Measurements from ENCODE around the gene ZNF689. TPM values are rescaled to one million over a fixed set of nuclear protein-coding genes. Genes with fewer than 3 reads are reported as not detected.

The ZNF689 gene
- total and polyA plus RNA-seq, 2 of the 4 experiments (the other 2 are of a cell fraction), result 2.7 to 2.9 TPM

DNA sequence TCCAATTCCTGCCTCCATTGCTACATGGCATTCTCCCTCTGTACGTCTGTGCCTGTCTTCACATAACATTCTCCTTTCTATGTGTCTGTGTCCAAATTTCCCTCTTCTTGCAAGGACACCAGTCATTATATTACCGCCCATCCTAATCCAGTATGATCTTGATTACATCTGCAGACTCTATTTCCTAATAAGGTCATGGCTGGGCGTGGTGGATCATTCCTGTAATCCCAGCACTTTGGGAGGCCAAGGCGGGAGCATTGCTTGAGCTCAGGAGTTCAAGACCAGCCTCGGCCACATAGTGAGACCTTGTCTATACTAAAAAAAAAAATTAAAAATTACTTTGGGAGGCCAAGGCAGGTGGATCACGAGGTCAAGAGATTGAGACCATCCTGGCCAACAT lies 35.5 kb upstream of the ZNF689 start:
- Histone ChIP-seq H2BK15ac (ENCODE audit: low read depth, low read length) (no peak overlapping the region), H4K91ac (ENCODE audit: insufficient read depth, low read depth, low read length) (no peak overlapping the region), H3K9ac (ENCODE audit: low read depth, low read length) (no peak overlapping the region), H4K20me1 (ENCODE audit: insufficient read depth, low read length) (no peaks in the 10 kb centered on the region), H3K14ac (replicated peaks; ENCODE audit: low read depth, low read length) (no peak overlapping the region), H2BK5ac (ENCODE audit: low read depth, low read length, poor library complexity, severe bottlenecking) (no peak overlapping the region), H2AFZ (replicated peaks; ENCODE audit: low read length, poor library complexity) (no peak overlapping the region), H3K4me2 (ENCODE audit: low read depth, low read length) (no peak overlapping the region), H3K4ac (ENCODE audit: low read depth, low read length) (no peak overlapping the region), H3K56ac (ENCODE audit: extremely low read depth, insufficient read depth, low read length) (no peak overlapping the region), H3K4me1 (ENCODE audit: control insufficient read depth, insufficient read depth, low read length) (peaks cover 3% of the 10 kb centered on the region; the same call in 1 of the 2 replicates), H2BK20ac (ENCODE audit: low read depth, low read length) (no peak overlapping the region), H3K27me3 (ENCODE audit: control insufficient read depth, insufficient read depth, low read length) (no peaks in the 10 kb centered on the region), H3K36me3 (ENCODE audit: control insufficient read depth, insufficient read depth, low read length) (no peaks in the 10 kb centered on the region), H3K18ac (ENCODE audit: low read depth, low read length) (no peak overlapping the region), H3K27ac (ENCODE audit: insufficient read depth, low read length) (no peak overlapping the region), H3K79me1 (ENCODE audit: low read depth in 1 of 2, low read length in 2 of 2) (no peaks in the 10 kb centered on the region; a peak in 1 of 4 replicates), H3K9me1 (ENCODE audit: insufficient read depth, low read length) (peaks cover 3% of the 10 kb centered on the region; the same call in 1 of the 2 replicates), H2AK9ac (replicated peaks; ENCODE audit: low read depth, low read length, poor library complexity) (no peak overlapping the region), H3K4me3 (ENCODE audit: insufficient read depth, low read depth, low read length) (no peak overlapping the region), H3K23ac (ENCODE audit: low read depth, low read length) (no peak overlapping the region), H2AK5ac (ENCODE audit: low read depth, low read length) (no peak overlapping the region), H4K8ac (ENCODE audit: low read depth in 2 of 2, low read length in 2 of 2) (no peak overlapping the region), H4K5ac (ENCODE audit: low read depth, low read length) (no peak overlapping the region), H2BK120ac (ENCODE audit: low read depth, low read length) (no peak overlapping the region), H3K9me3 (ENCODE audit: control insufficient read depth, insufficient read depth, low read length) (no peaks in the 10 kb centered on the region)
- dilution Hi-C loops (cut with HindIII; ENCODE audit: low sequenced_read_pairs, unreplicated experiment), result no loop called here
- no TSS peak for BruUV-seq (replicated peaks)
- CTCF ChIA-PET, result interaction anchor here (0.6 kb wide), 1 partner anchor 30 kb away, joined by 3 read pairs; no protein-coding TSS in a partner anchor
- in situ Hi-C loops (cut with MboI; ENCODE audit: low sequenced_read_pairs), result no loop called here
- ATAC-seq (ENCODE audit: low read depth), result no peak
- no peak for DNase-seq
- TF ChIP-seq, protein P1, sequence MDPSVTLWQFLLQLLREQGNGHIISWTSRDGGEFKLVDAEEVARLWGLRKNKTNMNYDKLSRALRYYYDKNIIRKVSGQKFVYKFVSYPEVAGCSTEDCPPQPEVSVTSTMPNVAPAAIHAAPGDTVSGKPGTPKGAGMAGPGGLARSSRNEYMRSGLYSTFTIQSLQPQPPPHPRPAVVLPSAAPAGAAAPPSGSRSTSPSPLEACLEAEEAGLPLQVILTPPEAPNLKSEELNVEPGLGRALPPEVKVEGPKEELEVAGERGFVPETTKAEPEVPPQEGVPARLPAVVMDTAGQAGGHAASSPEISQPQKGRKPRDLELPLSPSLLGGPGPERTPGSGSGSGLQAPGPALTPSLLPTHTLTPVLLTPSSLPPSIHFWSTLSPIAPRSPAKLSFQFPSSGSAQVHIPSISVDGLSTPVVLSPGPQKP (IDR thresholded peaks at IDR 0.05; ENCODE audit: borderline replicate concordance, low read depth, low read length), result no peak
- TF ChIP-seq MAFK (IDR thresholded peaks at IDR 0.05; ENCODE audit: low read depth, low read length) (no peak), MAZ (IDR thresholded peaks at IDR 0.05; ENCODE audit: borderline replicate concordance, low read depth, low read length) (no peak), CEBPB (IDR thresholded peaks at IDR 0.05; ENCODE audit: low read depth, low read length) (no peak), RAD21 (IDR thresholded peaks at IDR 0.05; ENCODE audit: low read length) (no peak), NFE2L2 (IDR thresholded peaks at IDR 0.05; ENCODE audit: low read depth, low read length) (no peak), RFX5 (IDR thresholded peaks at IDR 0.05; ENCODE audit: low read depth, low read length) (no peak), POLR2A (IDR thresholded peaks at IDR 0.05; ENCODE audit: low read depth, low read length) (no peak), BHLHE40 (IDR thresholded peaks at IDR 0.05; ENCODE audit: low read depth, low read length) (no peak), SMC3 (IDR thresholded peaks at IDR 0.05; ENCODE audit: low read depth, low read length) (no peak), MXI1 (IDR thresholded peaks at IDR 0.05; ENCODE audit: borderline replicate concordance, low read depth, low read length) (no peak), FOS (IDR thresholded peaks at IDR 0.05; ENCODE audit: low read depth, low read length) (no peak), RCOR1 (IDR thresholded peaks at IDR 0.05; ENCODE audit: insufficient replicate concordance, low read length) (no peak), CHD1 (IDR thresholded peaks at IDR 0.05; ENCODE audit: low read depth, low read length) (no peak)
- TF ChIP-seq, protein P2, sequence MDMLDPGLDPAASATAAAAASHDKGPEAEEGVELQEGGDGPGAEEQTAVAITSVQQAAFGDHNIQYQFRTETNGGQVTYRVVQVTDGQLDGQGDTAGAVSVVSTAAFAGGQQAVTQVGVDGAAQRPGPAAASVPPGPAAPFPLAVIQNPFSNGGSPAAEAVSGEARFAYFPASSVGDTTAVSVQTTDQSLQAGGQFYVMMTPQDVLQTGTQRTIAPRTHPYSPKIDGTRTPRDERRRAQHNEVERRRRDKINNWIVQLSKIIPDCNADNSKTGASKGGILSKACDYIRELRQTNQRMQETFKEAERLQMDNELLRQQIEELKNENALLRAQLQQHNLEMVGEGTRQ (IDR thresholded peaks at IDR 0.05; ENCODE audit: low read depth, low read length), result no peak
- TF ChIP-seq, protein P3, sequence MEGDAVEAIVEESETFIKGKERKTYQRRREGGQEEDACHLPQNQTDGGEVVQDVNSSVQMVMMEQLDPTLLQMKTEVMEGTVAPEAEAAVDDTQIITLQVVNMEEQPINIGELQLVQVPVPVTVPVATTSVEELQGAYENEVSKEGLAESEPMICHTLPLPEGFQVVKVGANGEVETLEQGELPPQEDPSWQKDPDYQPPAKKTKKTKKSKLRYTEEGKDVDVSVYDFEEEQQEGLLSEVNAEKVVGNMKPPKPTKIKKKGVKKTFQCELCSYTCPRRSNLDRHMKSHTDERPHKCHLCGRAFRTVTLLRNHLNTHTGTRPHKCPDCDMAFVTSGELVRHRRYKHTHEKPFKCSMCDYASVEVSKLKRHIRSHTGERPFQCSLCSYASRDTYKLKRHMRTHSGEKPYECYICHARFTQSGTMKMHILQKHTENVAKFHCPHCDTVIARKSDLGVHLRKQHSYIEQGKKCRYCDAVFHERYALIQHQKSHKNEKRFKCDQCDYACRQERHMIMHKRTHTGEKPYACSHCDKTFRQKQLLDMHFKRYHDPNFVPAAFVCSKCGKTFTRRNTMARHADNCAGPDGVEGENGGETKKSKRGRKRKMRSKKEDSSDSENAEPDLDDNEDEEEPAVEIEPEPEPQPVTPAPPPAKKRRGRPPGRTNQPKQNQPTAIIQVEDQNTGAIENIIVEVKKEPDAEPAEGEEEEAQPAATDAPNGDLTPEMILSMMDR (conservative IDR thresholded peaks at IDR 0.05; ENCODE audit: low read depth, low read length), result no peak
- 58% methylated on average over 4 of the region's 6 CpGs; no CpG with 5 or more reads in 1 of the 2 experiments for WGBS, 2 experiments (ENCODE audit: extremely low coverage in 2 of 2, insufficient read length in 1 of 2)
- intact Hi-C loops (cut with micrococcal nuclease), result no loop called here
- POLR2A ChIA-PET (ENCODE audit: unreplicated experiment), result no interaction called here

Data from IMR-90 (cell line).